Mammary epithelial cell (primary cell): ENCODE measurements around the gene MS4A1.

Experiments
- EZH2 ChIP-seq: IDR thresholded peaks from 2 replicates; pipeline ENCODE4 v1.6.1; 2012; ENCODE audit warnings: low read length, inconsistent platforms, borderline replicate concordance
- TF ChIP-seq, protein P1 (sequence below), 2 donors: IDR thresholded peaks in 1 of 2; conservative IDR thresholded peaks in 1 of 2; 2 replicates each; pipeline ENCODE4 v1.5.1; 2011 to 2012; ENCODE audit warnings: inconsistent platforms in 2 of 2, low read length in 2 of 2, mild to moderate bottlenecking in 2 of 2, control low read depth in 1 of 2, low read depth in 1 of 2; ENCODE audit not compliant: insufficient read depth in 1 of 2; ENCODE audit errors: extremely low read depth in 1 of 2

DNA sequence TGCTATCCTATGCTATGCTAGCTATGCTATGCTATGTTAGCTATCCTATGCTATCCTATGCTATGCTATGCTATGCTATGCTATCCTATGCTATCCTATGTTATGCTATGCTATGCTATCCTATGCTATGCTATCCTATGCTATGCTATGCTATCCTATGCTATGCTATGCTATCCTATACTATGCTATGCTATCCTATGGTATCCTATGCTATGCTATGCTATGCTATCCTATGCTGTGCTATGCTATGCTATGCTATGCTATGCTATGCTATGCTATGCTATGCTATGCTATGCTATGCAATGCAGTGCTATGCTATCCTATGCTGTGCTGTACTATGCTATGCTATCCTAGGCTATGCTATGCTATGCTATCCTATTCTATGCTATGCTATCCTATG is 8.6 kb upstream of the MS4A1 start:
- TF ChIP-seq, protein P1, sequence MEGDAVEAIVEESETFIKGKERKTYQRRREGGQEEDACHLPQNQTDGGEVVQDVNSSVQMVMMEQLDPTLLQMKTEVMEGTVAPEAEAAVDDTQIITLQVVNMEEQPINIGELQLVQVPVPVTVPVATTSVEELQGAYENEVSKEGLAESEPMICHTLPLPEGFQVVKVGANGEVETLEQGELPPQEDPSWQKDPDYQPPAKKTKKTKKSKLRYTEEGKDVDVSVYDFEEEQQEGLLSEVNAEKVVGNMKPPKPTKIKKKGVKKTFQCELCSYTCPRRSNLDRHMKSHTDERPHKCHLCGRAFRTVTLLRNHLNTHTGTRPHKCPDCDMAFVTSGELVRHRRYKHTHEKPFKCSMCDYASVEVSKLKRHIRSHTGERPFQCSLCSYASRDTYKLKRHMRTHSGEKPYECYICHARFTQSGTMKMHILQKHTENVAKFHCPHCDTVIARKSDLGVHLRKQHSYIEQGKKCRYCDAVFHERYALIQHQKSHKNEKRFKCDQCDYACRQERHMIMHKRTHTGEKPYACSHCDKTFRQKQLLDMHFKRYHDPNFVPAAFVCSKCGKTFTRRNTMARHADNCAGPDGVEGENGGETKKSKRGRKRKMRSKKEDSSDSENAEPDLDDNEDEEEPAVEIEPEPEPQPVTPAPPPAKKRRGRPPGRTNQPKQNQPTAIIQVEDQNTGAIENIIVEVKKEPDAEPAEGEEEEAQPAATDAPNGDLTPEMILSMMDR (conservative IDR thresholded peaks at IDR 0.05 in 1 of 2, IDR thresholded peaks at IDR 0.05 in 1 of 2; ENCODE audit: extremely low read depth in 1 of 2, insufficient read depth in 1 of 2, low read depth in 1 of 2, low read length in 2 of 2), result no peak
- no peak for TF ChIP-seq EZH2
